ENCODE results near the gene BNIP5.
A peak's percentile ranks its signal among the peaks of the same experiment; 100 is the strongest.
"Not testable (repeated sequence)": the region's sequence is repeated elsewhere in the genome, so short reads cannot be mapped to it uniquely, and the experiment has no call there.

Gene BNIP5

GRCh38 chr6:36367743-36368142 lies 31.1 kb upstream of the BNIP5 start:
- no peak for DNase-seq (ENCODE audit: low read depth)

GRCh38 chr6:36364669-36365479 lies 28.2 kb upstream of the BNIP5 start:
- DNase-seq (ENCODE audit: low read depth): no peak

- DNase-seq (ENCODE audit: low read depth): not testable (repeated sequence)
Observed at GRCh38 chr6:36364061-36364635, 27.5 kb upstream of the BNIP5 start.

- DNase-seq (ENCODE audit: low read depth): not testable (repeated sequence)
Observed at GRCh38 chr6:36363371-36363752, 26.7 kb upstream of the BNIP5 start.

- no peak for DNase-seq (ENCODE audit: low read depth)
Observed at GRCh38 chr6:36362551-36363370, 26.1 kb upstream of the BNIP5 start.

- no peak for DNase-seq (ENCODE audit: low read depth)
Observed at GRCh38 chr6:36361071-36361470, 24.4 kb upstream of the BNIP5 start.

GRCh38 chr6:36360241-36361054 lies 23.8 kb upstream of the BNIP5 start:
- DNase-seq (ENCODE audit: low read depth): peak; percentile 58

- DNase-seq (ENCODE audit: low read depth): no peak
Observed at GRCh38 chr6:36358226-36358915, 21.7 kb upstream of the BNIP5 start.

- no peak for DNase-seq (ENCODE audit: low read depth)
Observed at GRCh38 chr6:36357872-36358225, 21.2 kb upstream of the BNIP5 start.

GRCh38 chr6:36355819-36356218 lies 19.1 kb upstream of the BNIP5 start:
- DNase-seq (ENCODE audit: low read depth): no peak

GRCh38 chr6:36353411-36353915 lies 16.8 kb upstream of the BNIP5 start:
- DNase-seq (ENCODE audit: low read depth): no peak

GRCh38 chr6:36352477-36353157 lies 15.9 kb upstream of the BNIP5 start:
- DNase-seq (ENCODE audit: low read depth): no peak

GRCh38 chr6:36350681-36351571 lies 14.2 kb upstream of the BNIP5 start:
- no peak for DNase-seq (ENCODE audit: low read depth)

- DNase-seq (ENCODE audit: low read depth): no peak
Observed at GRCh38 chr6:36350082-36350481, 13.4 kb upstream of the BNIP5 start.

GRCh38 chr6:36349240-36349639 lies 12.6 kb upstream of the BNIP5 start:
- DNase-seq (ENCODE audit: low read depth): peak; percentile 7

- no peak for DNase-seq (ENCODE audit: low read depth)
Observed at GRCh38 chr6:36347621-36348020, 10.9 kb upstream of the BNIP5 start.

GRCh38 chr6:36346486-36347273 lies 10.0 kb upstream of the BNIP5 start:
- DNase-seq (ENCODE audit: low read depth): no peak

- DNase-seq (ENCODE audit: low read depth): no peak
Observed at GRCh38 chr6:36345681-36346466, 9.2 kb upstream of the BNIP5 start.
